H1 (cell line): ENCODE results near the gene TANC1. TPM values are rescaled to one million over a fixed set of nuclear protein-coding genes. Genes with fewer than 3 reads are reported as not detected.

ENCODE experiments used
- CTCF ChIA-PET: fragments of 300-600 bp; sonication (Branson Sonifier 250); formaldehyde crosslinking; loops from one replicate; lab custom pipeline; 2021; ENCODE audit not compliant: partially characterized antibody; lab: Charles Lee
- POLR2A ChIA-PET: fragments of 300-600 bp; sonication (Branson Sonifier 250); formaldehyde crosslinking; loops from one replicate; lab custom pipeline; 2021; ENCODE audit warnings: inconsistent platforms; ENCODE audit not compliant: partially characterized antibody; lab: Charles Lee
- DNase-seq, 2 experiments: peaks; one replicate each; pipeline versions ENCODE4 v3.0.0 to v3.0.0-alpha.2; 2010 to 2022; ENCODE audit warnings: low spot score in 2 of 2, low read depth in 1 of 2, mixed read lengths in 1 of 2
- FAIRE-seq: peaks from 2 replicates; lab custom pipeline; 2011; peaks lifted over from hg19 to GRCh38; lab: Jason Lieb, UNC
- H2AFZ ChIP-seq: 2 replicates; pipeline ENCODE4 v1.8.1; 2012; ENCODE audit warnings: low read length, inconsistent platforms
- H2AK5ac ChIP-seq: 2 replicates; pipeline ENCODE4 v1.6.1; 2013; ENCODE audit warnings: low read depth, low read length
- H2BK120ac ChIP-seq: replicated peaks from 2 replicates; pipeline ENCODE3; 2013; ENCODE audit warnings: low read depth, low read length, inconsistent platforms
- H2BK12ac ChIP-seq: 2 replicates; pipeline ENCODE4 v1.6.1; 2013; ENCODE audit warnings: low read depth, low read length
- H2BK15ac ChIP-seq: 2 replicates; pipeline ENCODE4 v1.6.1; 2013; ENCODE audit warnings: low read length
- H2BK20ac ChIP-seq: 2 replicates; pipeline ENCODE4 v1.6.1; 2013; ENCODE audit warnings: low read length
- H2BK5ac ChIP-seq: 2 replicates; pipeline ENCODE4 v1.6.1; 2013; ENCODE audit warnings: low read depth, low read length
- H3K14ac ChIP-seq: 2 replicates; pipeline ENCODE4 v1.6.1; 2013; ENCODE audit warnings: inconsistent platforms; ENCODE audit not compliant: insufficient read length
- H3K18ac ChIP-seq: 2 replicates; pipeline ENCODE4 v1.6.1; 2013; ENCODE audit warnings: low read length; ENCODE audit errors: extremely low read depth
- H3K23ac ChIP-seq: 2 replicates; pipeline ENCODE4 v1.6.1; 2013; ENCODE audit warnings: inconsistent platforms; ENCODE audit not compliant: insufficient read length
- H3K23me2 ChIP-seq: 2 replicates; pipeline ENCODE4 v1.6.1; 2013; ENCODE audit warnings: low read depth, low read length
- H3K27ac ChIP-seq: 2 replicates; pipeline ENCODE4 v1.6.1; 2011; ENCODE audit warnings: low read depth, low read length, inconsistent platforms
- H3K27me3 ChIP-seq, 4 experiments: replicated peaks in 1 of 4; 1 replicate in 1 of 4; 2 replicates in 3 of 4; pipeline versions ENCODE4 v1.6.1 to v1.8.1; 2011 to 2013; ENCODE audit warnings: low read length in 3 of 4, mild to moderate bottlenecking in 3 of 4, inconsistent platforms in 2 of 4, mixed read lengths in 2 of 4, moderate library complexity in 1 of 4; ENCODE audit not compliant: control insufficient read depth in 3 of 4, insufficient read depth in 3 of 4; ENCODE audit errors: extremely low read depth in 1 of 4
- H3K36me3 ChIP-seq, 4 experiments: 2 replicates each; pipeline versions ENCODE4 v1.6.1 to v1.8.1; 2011 to 2013; ENCODE audit warnings: mild to moderate bottlenecking in 4 of 4, low read length in 3 of 4, moderate library complexity in 2 of 4, control low read depth in 1 of 4, inconsistent platforms in 1 of 4; ENCODE audit not compliant: insufficient read depth in 4 of 4, control insufficient read depth in 2 of 4
- H3K4ac ChIP-seq: replicated peaks from 2 replicates; pipeline ENCODE3; 2013; ENCODE audit warnings: low read length, low read depth, mixed read lengths, inconsistent platforms; ENCODE audit not compliant: insufficient read length
- H3K4me1 ChIP-seq, 4 experiments: replicated peaks in 1 of 4; 1 replicate in 1 of 4; 2 replicates in 3 of 4; pipeline versions ENCODE4 v1.6.1 to v1.8.1; 2011 to 2013; ENCODE audit warnings: low read length in 3 of 4, inconsistent platforms in 2 of 4, mixed read lengths in 1 of 4; ENCODE audit not compliant: insufficient read depth in 4 of 4, control insufficient read depth in 3 of 4
- H3K4me2 ChIP-seq, 2 experiments: 2 replicates each; pipeline versions ENCODE4 v1.6.1 to v1.8.1; 2011 to 2013; ENCODE audit warnings: low read depth in 2 of 2, low read length in 2 of 2, control low read depth in 1 of 2, inconsistent platforms in 1 of 2, mild to moderate bottlenecking in 1 of 2; ENCODE audit not compliant: insufficient read depth in 1 of 2
- H3K4me3 ChIP-seq, 4 experiments: fragments of 200-600, 300-600 bp in 1 of 4; sonication (generic), shearing (Covaris generic), sonication (Bioruptor Twin) in 1 of 4; 2 replicates each; pipeline versions ENCODE4 v1.5.1 to v1.8.1; 2011 to 2016; ENCODE audit warnings: low read length in 4 of 4, low read depth in 3 of 4, control low read depth in 2 of 4, inconsistent platforms in 2 of 4, mild to moderate bottlenecking in 2 of 4, mixed read lengths in 1 of 4, moderate library complexity in 1 of 4; ENCODE audit not compliant: insufficient read depth in 2 of 4; ENCODE audit errors: extremely low read depth in 1 of 4
- H3K56ac ChIP-seq: replicated peaks from 2 replicates; pipeline ENCODE3; 2013; ENCODE audit warnings: low read depth, mild to moderate bottlenecking, mixed read lengths, low read length, inconsistent platforms; ENCODE audit not compliant: insufficient read length
- H3K79me1 ChIP-seq: 2 replicates; pipeline ENCODE4 v1.6.1; 2013; ENCODE audit warnings: low read depth, low read length, control low read depth
- H3K79me2 ChIP-seq, 2 experiments: 2 replicates each; pipeline versions ENCODE4 v1.6.1 to v1.8.1; 2012 to 2013; ENCODE audit warnings: low read length in 2 of 2, mild to moderate bottlenecking in 2 of 2, inconsistent platforms in 1 of 2; ENCODE audit not compliant: insufficient read depth in 2 of 2, control insufficient read depth in 1 of 2
- H3K9ac ChIP-seq, 4 experiments: replicated peaks in 1 of 4; 1 replicate in 1 of 4; 2 replicates in 3 of 4; pipeline versions ENCODE4 v1.6.1 to v1.8.1; 2011 to 2013; ENCODE audit warnings: low read depth in 3 of 4, low read length in 3 of 4, control low read depth in 2 of 4, mild to moderate bottlenecking in 2 of 4, moderate library complexity in 2 of 4, inconsistent platforms in 1 of 4; ENCODE audit errors: extremely low read depth in 1 of 4
- H3K9me3 ChIP-seq, 2 experiments: 2 replicates each; pipeline versions ENCODE4 v1.6.1 to v1.8.1; 2012 to 2013; ENCODE audit warnings: mild to moderate bottlenecking in 2 of 2, moderate library complexity in 2 of 2, control low read depth in 1 of 2, inconsistent platforms in 1 of 2, low read depth in 1 of 2, low read length in 1 of 2, mixed read lengths in 1 of 2; ENCODE audit not compliant: insufficient read depth in 2 of 2
- H4K20me1 ChIP-seq, 2 experiments: replicated peaks in 1 of 2; 2 replicates each; pipeline versions ENCODE3 to v1.8.1; 2011 to 2013; ENCODE audit warnings: inconsistent platforms in 2 of 2, low read length in 2 of 2, mild to moderate bottlenecking in 1 of 2; ENCODE audit not compliant: insufficient read depth in 2 of 2, control insufficient read depth in 1 of 2
- H4K5ac ChIP-seq: 2 replicates; pipeline ENCODE4 v1.6.1; 2013; ENCODE audit warnings: low read length, low read depth, mixed read lengths, inconsistent platforms; ENCODE audit not compliant: insufficient read length
- H4K8ac ChIP-seq: 2 replicates; pipeline ENCODE4 v1.8.0; 2013; ENCODE audit warnings: mild to moderate bottlenecking, moderate library complexity, low read length, inconsistent platforms; ENCODE audit not compliant: insufficient read depth; ENCODE audit errors: extremely low read depth
- H4K91ac ChIP-seq: replicated peaks from 2 replicates; pipeline ENCODE3; 2013; ENCODE audit warnings: low read length, mixed read lengths, inconsistent platforms; ENCODE audit not compliant: insufficient read length
- ASH2L ChIP-seq: fragments of 200-600, 300-600 bp; sonication (generic); IDR thresholded peaks from one replicate; pipeline ENCODE4 v1.7.1; 2017; ENCODE audit warnings: low read length
- ATF3 ChIP-seq: IDR thresholded peaks from 2 replicates; pipeline ENCODE4 v1.6.1; 2011; ENCODE audit warnings: low read depth, mild to moderate bottlenecking, low read length; ENCODE audit not compliant: insufficient read depth
- CHD1 ChIP-seq: IDR thresholded peaks from 2 replicates; pipeline ENCODE4 v1.6.1; 2012; ENCODE audit warnings: low read depth, low read length, improper control_type of control experiment
- CTCF ChIP-seq, 3 experiments: IDR thresholded peaks; 1 replicate in 2 of 3; 2 replicates in 1 of 3; pipeline versions ENCODE4 v1.5.1 to v1.6.1; 2011; ENCODE audit warnings: low read length in 3 of 3, mild to moderate bottlenecking in 3 of 3, inconsistent platforms in 2 of 3, low read depth in 1 of 3, moderate library complexity in 1 of 3; ENCODE audit not compliant: insufficient read depth in 1 of 3; ENCODE audit errors: control extremely low read depth in 1 of 3
- KDM5A ChIP-seq: fragments of 200-600 bp; IDR thresholded peaks from 2 replicates; pipeline ENCODE4 v1.7.1; 2012; ENCODE audit warnings: mild to moderate bottlenecking, low read length, inconsistent platforms, mixed read lengths
- NANOG ChIP-seq: IDR thresholded peaks from 2 replicates; pipeline ENCODE4 v1.6.1; 2011; ENCODE audit warnings: low read length, low read depth, mild to moderate bottlenecking, inconsistent platforms; ENCODE audit not compliant: insufficient read depth, poor library complexity, severe bottlenecking
- POLR2A ChIP-seq, 2 experiments: IDR thresholded peaks; 1 replicate in 1 of 2; 2 replicates in 1 of 2; pipeline ENCODE4 v1.6.1; 2011; ENCODE audit warnings: low read depth in 2 of 2, low read length in 2 of 2, mild to moderate bottlenecking in 2 of 2; ENCODE audit errors: control extremely low read depth in 1 of 2
- RAD21 ChIP-seq, 2 experiments: IDR thresholded peaks in 1 of 2; conservative IDR thresholded peaks in 1 of 2; 2 replicates each; pipeline ENCODE4 v1.6.1; 2011; ENCODE audit warnings: low read depth in 2 of 2, low read length in 2 of 2, improper control_type of control experiment in 1 of 2, inconsistent platforms in 1 of 2, mild to moderate bottlenecking in 1 of 2, moderate library complexity in 1 of 2
- SP2 ChIP-seq: IDR thresholded peaks from 2 replicates; pipeline ENCODE4 v1.6.1; 2012; ENCODE audit warnings: mild to moderate bottlenecking, low read length, inconsistent platforms
- SRF ChIP-seq: IDR thresholded peaks from 2 replicates; pipeline ENCODE4 v1.6.1; 2011; ENCODE audit warnings: mild to moderate bottlenecking, low read depth, low read length, moderate library complexity
- TAF1 ChIP-seq: IDR thresholded peaks from 2 replicates; pipeline ENCODE4 v1.6.1; 2011; ENCODE audit warnings: mild to moderate bottlenecking, low read depth, low read length
- TBP ChIP-seq: IDR thresholded peaks from 2 replicates; pipeline ENCODE4 v1.6.1; 2011; ENCODE audit warnings: low read depth, low read length, improper control_type of control experiment
- WGBS, 2 experiments: shearing (Covaris generic) in 1 of 2; methylation state at CpG; one replicate each; pipeline versions ENCODE4 v1.1.6 to v1.1.7; 2013 to 2015; ENCODE audit warnings: low lambda C conversion rate in 2 of 2, mixed read lengths in 2 of 2, inconsistent platforms in 1 of 2, low coverage in 1 of 2, missing lambda C conversion rate in 1 of 2; ENCODE audit not compliant: insufficient replicate concordance in 2 of 2, insufficient coverage in 1 of 2, insufficient read length in 1 of 2; ENCODE audit errors: extremely low coverage in 1 of 2, missing lambda C conversion rate in 1 of 2; 5-methylcytosine and 5-hydroxymethylcytosine counted together
- polyA plus RNA-seq, 7 experiments: library from polyadenylated mRNA; depleted of rRNA in 3 of 7; stranded (reverse) in 5 of 7; unstranded in 2 of 7; fragments of >200 nt in 5 of 7; fragments of 200-250 nt in 2 of 7; gene quantifications; 1 replicate in 5 of 7; 2 replicates in 1 of 7; 4 replicates in 1 of 7; pipeline versions ENCODE4 v1.2.1 to v1.2.3, GENCODE V29; 2011 to 2013; ENCODE audit warnings: missing spikeins in 2 of 7, mixed read lengths in 2 of 7
- total RNA-seq: library from RNA; stranded (reverse); fragmentation: NEBNext Ultra II Directional; extraction: Animal tissue kit (Norgen Biotek cat#: 25700); gene quantifications from 2 replicates; pipeline ENCODE4 v1.2.1, GENCODE V29; 2021

The TANC1 gene
- total and polyA plus RNA-seq, 2 of the 8 experiments (the other 6 are each of a cell fraction or from before 2014, with no cell fraction given), result 4.1 to 7.6 TPM

- Histone ChIP-seq H2BK20ac (no peak overlapping the region), H2BK120ac (no peak overlapping the region), H3K27ac (no peak overlapping the region), H3K4ac (no peak overlapping the region), H2BK5ac (no peak overlapping the region), H3K56ac (no peak overlapping the region), H3K14ac (no peak overlapping the region), H3K79me1 (no peaks in the 10 kb centered on the region), H3K27me3 (no peaks in the 10 kb centered on the region), H4K91ac (no peak overlapping the region), H3K23ac (no peak overlapping the region), H3K79me2 (no peaks in the 10 kb centered on the region), H2BK12ac (no peak overlapping the region), H3K36me3 (no peaks in the 10 kb centered on the region), H4K5ac (no peak overlapping the region), H3K4me1 (peaks cover 0 to 2% (median 0%) of the 10 kb centered on the region in 4 experiments; a peak in 3 of 7 replicates), H2BK15ac (no peak overlapping the region), H3K4me2 (no peak overlapping the region), H4K20me1 (no peaks in the 10 kb centered on the region), H3K9ac (no peak overlapping the region), H4K8ac (no peak overlapping the region), H2AFZ (no peak overlapping the region), H3K4me3 (no peak overlapping the region), H3K23me2 (no peaks in the 10 kb centered on the region), H3K9me3 (peaks cover 16 to 18% of the 10 kb centered on the region in 2 experiments; a peak in 3 of 4 replicates), H3K18ac (no peak overlapping the region), H2AK5ac (no peak overlapping the region)
- POLR2A ChIA-PET, result no interaction called here
- no peak for FAIRE-seq
- DNase-seq, result no peak
- WGBS, 2 experiments, result 83% methylated on average over 2 of the region's 2 CpGs; no CpG with 5 or more reads in 1 of the 2 experiments
- CTCF ChIA-PET, result interaction anchor here (1.3 kb wide), 1 partner anchor 12 kb away, joined by 6 read pairs; no protein-coding TSS in a partner anchor
- TF ChIP-seq CHD1, result no peak
- TF ChIP-seq TAF1, result no peak
- no peak for TF ChIP-seq ATF3
- TF ChIP-seq KDM5A, result no peak
- TF ChIP-seq SP2, result no peak
- no peak for TF ChIP-seq POLR2A (IDR thresholded peaks at IDR 0.05; ENCODE audit: control extremely low read depth in 1 of 2, low read depth in 2 of 2, low read length in 2 of 2)
- no peak for TF ChIP-seq TBP
- TF ChIP-seq SRF, result no peak
- TF ChIP-seq NANOG, result no peak
- no peak for TF ChIP-seq CTCF (IDR thresholded peaks at IDR 0.05; ENCODE audit: control extremely low read depth in 1 of 3, insufficient read depth in 1 of 3, low read depth in 1 of 3, low read length in 3 of 3)
- no peak for TF ChIP-seq ASH2L
- TF ChIP-seq RAD21 (IDR thresholded peaks at IDR 0.05 in 1 of 2, conservative IDR thresholded peaks at IDR 0.05 in 1 of 2; ENCODE audit: low read depth in 2 of 2, low read length in 2 of 2), result no peak
Measured at GRCh38 chr2:159015174-159015573, 46.7 kb downstream of the TANC1 start.
